HG02981 (cell line): ENCODE data around the gene KCNQ1.

ENCODE experiments used
- ATAC-seq: cut with Tn5 transposase; IDR thresholded peaks from one replicate; pipeline ENCODE4 v1.9.1; 2021; ENCODE audit warnings: mild to moderate bottlenecking, moderate library complexity; ENCODE audit not compliant: unreplicated experiment

KCNQ1 gene

DNA sequence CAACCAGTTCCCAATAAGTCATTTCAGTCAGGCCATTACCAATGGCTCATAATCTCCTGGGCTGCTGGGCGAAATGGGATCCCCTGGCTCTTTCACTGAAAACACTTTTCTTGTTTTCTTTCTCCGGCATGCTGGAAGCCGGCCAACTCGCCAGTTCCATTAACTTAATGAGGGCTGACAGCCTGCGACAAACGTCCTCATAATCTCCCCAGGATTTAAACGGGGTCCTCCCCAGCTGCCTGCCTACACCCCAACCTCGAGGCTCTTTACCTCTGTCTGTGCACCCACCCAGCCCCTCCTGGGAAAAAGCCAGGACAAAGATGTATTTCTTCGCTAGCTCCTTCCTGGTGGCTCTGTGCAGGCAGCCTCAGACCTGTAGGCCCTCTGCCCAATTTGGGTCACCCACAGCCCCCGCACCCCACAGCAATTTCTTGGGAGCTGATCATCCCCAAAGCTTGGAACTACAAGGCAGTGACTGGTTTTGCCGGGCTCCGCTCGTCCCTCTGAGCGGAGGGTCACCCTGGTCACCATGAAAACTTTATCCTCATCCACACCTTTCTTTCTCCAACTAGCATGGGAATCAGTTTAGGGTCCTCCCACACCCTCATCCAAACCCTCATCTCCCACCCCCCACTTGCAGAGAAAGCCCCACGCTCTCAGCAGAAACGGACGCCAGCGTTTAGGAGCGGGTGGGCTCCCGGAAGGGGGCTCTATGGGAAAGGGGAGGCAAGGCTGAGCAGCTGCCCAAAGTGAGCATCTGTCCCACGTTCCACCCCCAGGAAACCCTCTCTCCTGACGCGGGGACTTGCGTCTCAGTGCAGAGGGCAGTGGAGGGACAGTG, 306.1 kb downstream of the KCNQ1 start:
- ATAC-seq, result no peak

- ATAC-seq, result no peak
These were observed 306.9 kb downstream of the KCNQ1 start for GRCh38 chr11:2751523-2752203.

DNA sequence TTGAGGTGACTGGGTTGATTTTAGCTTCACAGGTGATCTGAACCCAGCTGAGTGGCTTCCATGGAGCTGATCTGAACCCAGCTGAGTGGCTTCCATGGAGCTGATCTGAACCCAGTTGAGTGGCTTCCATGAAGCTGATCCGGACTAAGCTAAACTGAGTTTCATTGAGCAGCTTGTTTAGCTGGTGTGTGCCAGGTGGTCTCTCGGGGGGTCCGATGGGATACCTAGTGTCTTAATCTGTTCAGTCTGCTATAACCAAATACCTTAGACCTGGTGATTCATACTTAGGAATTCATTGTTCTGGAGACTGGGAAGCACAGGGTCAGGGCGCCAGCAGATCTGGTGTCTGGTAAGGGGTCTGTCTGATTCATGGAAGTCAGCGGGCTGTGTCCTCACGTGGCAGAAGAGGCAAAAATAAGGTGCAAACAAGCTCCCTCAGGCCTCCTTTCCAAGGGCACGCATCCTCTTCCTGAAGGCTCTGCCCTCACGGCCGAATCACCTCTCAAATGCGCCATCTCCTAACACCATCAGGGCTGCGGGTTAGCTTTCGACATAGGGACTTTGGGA, 307.5 kb downstream of the KCNQ1 start:
- ATAC-seq, result no peak

GRCh38 chr11:2752923-2753322, 308.1 kb downstream of the KCNQ1 start:
- ATAC-seq, result no peak

GRCh38 chr11:2754008-2754407, 309.2 kb downstream of the KCNQ1 start:
- ATAC-seq, result no peak

GRCh38 chr11:2755071-2755470, 310.3 kb downstream of the KCNQ1 start:
- no peak for ATAC-seq

- no peak for ATAC-seq
These were observed 313.9 kb downstream of the KCNQ1 start for GRCh38 chr11:2758751-2759150.

GRCh38 chr11:2759228-2760195, 314.7 kb downstream of the KCNQ1 start:
- ATAC-seq, result no peak

- no peak for ATAC-seq
These were observed 315.5 kb downstream of the KCNQ1 start for GRCh38 chr11:2760196-2760871.

GRCh38 chr11:2761131-2762030, 316.6 kb downstream of the KCNQ1 start:
- ATAC-seq, result no peak

- no peak for ATAC-seq
These were observed 317.2 kb downstream of the KCNQ1 start for GRCh38 chr11:2762031-2762380.

GRCh38 chr11:2762451-2762850, 317.6 kb downstream of the KCNQ1 start:
- no peak for ATAC-seq

DNA sequence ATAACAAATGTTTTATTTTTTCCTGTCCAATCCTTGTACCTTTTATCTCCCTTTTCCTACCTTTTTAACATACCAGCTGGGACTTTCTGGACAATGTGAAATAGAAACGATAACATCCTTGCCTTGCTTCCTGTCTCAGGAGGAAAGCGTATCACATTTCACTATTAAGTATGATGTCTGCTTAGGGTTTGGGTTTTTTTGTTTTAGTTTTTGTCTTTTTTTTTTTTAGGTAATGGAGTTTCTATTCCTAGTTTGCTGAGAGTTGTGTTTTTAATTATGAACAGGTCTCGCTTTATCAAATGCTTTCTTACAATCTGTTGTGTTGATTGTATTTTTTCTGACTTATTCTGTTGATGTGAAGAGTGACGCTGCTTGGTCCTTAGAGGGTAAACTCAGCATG, 319.2 kb downstream of the KCNQ1 start:
- ATAC-seq, result no peak

DNA sequence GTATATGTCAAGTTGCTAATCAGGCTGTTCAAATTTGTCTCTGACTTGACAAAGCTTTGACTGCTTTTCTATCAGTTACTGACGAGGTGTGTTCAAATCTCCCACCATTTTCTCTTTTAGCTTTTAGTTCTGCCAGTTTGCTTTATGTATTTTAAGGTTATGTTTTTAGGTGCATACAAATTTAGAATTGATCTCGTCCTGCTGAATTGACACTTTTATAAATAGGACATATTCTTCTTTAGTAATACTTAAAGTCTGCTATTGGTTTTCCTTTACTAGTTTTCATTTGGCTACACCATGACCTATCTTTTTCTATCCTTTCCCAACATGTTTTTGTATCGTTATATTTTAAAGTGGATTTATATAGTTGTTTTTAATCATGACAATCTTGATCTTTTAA, 320.7 kb downstream of the KCNQ1 start:
- ATAC-seq, result no peak

DNA sequence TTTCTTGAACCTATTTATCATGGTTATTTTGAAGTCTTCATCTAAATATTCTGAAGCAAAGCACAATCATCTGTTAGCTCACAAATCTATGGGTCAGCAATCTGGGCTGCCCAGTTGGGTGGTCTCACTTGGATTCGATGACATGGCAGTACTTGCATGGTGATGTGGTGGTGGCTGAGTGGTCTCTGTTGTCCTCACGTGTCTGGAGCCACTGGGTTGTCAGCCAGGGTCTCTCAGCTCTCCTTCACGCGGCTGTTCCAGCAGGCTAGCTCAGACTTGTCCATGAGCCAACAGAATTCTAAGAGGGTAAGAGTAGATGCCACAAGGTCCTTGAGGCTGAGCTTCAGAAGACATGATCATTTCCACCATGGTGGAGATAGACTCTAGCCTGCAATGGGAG, 321.4 kb downstream of the KCNQ1 start:
- ATAC-seq, result no peak

GRCh38 chr11:2767071-2767470, 322.3 kb downstream of the KCNQ1 start:
- no peak for ATAC-seq

- no peak for ATAC-seq
These were observed 323.0 kb downstream of the KCNQ1 start for GRCh38 chr11:2767801-2768200.

- no peak for ATAC-seq
These were observed 323.9 kb downstream of the KCNQ1 start for GRCh38 chr11:2768471-2769408.
